Dendritic cell treated with granulocyte-macrophage colony-stimulating factor and Interleukin-4, amounts not matched to agents 40 ng/mL and 50 ng/mL, for 4 days (primary cell): Measurements from ENCODE around the gene DLG5.

Source experiments
- H3K27ac Mint-ChIP-seq: one replicate; pipeline ENCODE4 v1.8.0; 2022; ENCODE audit warnings: mild to moderate bottlenecking, mixed read lengths
- H3K27me3 Mint-ChIP-seq: one replicate; pipeline ENCODE4 v1.8.0; 2022; ENCODE audit warnings: mild to moderate bottlenecking, mixed read lengths
- H3K36me3 Mint-ChIP-seq: one replicate; pipeline ENCODE4 v1.8.0; 2022; ENCODE audit warnings: low read depth, mixed read lengths
- H3K4me1 Mint-ChIP-seq: one replicate; pipeline ENCODE4 v1.8.0; 2022; ENCODE audit warnings: low read depth, mixed read lengths
- H3K4me3 Mint-ChIP-seq: one replicate; pipeline ENCODE4 v1.8.0; 2022; ENCODE audit warnings: mild to moderate bottlenecking, moderate library complexity, mixed read lengths
- H3K9me3 Mint-ChIP-seq: one replicate; pipeline ENCODE4 v1.8.0; 2022; ENCODE audit warnings: mixed read lengths
- intact Hi-C: fragments of 100-400 bp; cut with micrococcal nuclease; formaldehyde crosslinking; loops from one replicate; pipeline ENCODE4 v1.15.0; 2022

The DLG5 gene

GRCh38 chr10:77881636-77882035 is 44.9 kb downstream of the DLG5 start:
- no peak overlapping the region for H3K27ac Mint-ChIP-seq
- peaks cover 3% of the 10 kb centered on the region for H3K27me3 Mint-ChIP-seq
- no peak overlapping the region for H3K4me3 Mint-ChIP-seq
- H3K4me1 Mint-ChIP-seq: peaks cover 10% of the 10 kb centered on the region
- H3K36me3 Mint-ChIP-seq: no peaks in the 10 kb centered on the region
- intact Hi-C loops: no loop called here
- no peaks in the 10 kb centered on the region for H3K9me3 Mint-ChIP-seq

- Mint-ChIP-seq H3K4me3 (no peak overlapping the region), H3K4me1 (peaks cover 10% of the 10 kb centered on the region), H3K27me3 (peaks cover 3% of the 10 kb centered on the region), H3K36me3 (no peaks in the 10 kb centered on the region), H3K27ac (no peak overlapping the region), H3K9me3 (no peaks in the 10 kb centered on the region)
- intact Hi-C loops: no loop called here
Observed at GRCh38 chr10:77881222-77881621, 45.3 kb downstream of the DLG5 start.

- Mint-ChIP-seq H3K27ac (no peak overlapping the region), H3K9me3 (no peaks in the 10 kb centered on the region), H3K4me3 (no peak overlapping the region), H3K27me3 (peaks cover 3% of the 10 kb centered on the region), H3K36me3 (no peaks in the 10 kb centered on the region), H3K4me1 (peaks cover 10% of the 10 kb centered on the region)
- intact Hi-C loops: no loop called here
Observed at GRCh38 chr10:77879710-77880109, 46.8 kb downstream of the DLG5 start.

- Mint-ChIP-seq H3K4me1 (peaks cover 10% of the 10 kb centered on the region), H3K27ac (no peak overlapping the region), H3K4me3 (no peak overlapping the region)
Observed at GRCh38 chr10:77879065-77879464, 47.5 kb downstream of the DLG5 start.

GRCh38 chr10:77877441-77878344 is 48.9 kb downstream of the DLG5 start:
- Mint-ChIP-seq H3K27me3 (peaks cover 3% of the 10 kb centered on the region), H3K27ac (no peak overlapping the region), H3K9me3 (no peaks in the 10 kb centered on the region), H3K4me1 (peaks cover 13% of the 10 kb centered on the region), H3K4me3 (no peak overlapping the region), H3K36me3 (no peaks in the 10 kb centered on the region)
- intact Hi-C loops: no loop called here

More at GRCh38 chr10:77879065-77879464, 47.5 kb downstream of the DLG5 start:
- no peaks in the 10 kb centered on the region for H3K9me3 Mint-ChIP-seq
- no peaks in the 10 kb centered on the region for H3K36me3 Mint-ChIP-seq
- intact Hi-C loops: no loop called here
- H3K27me3 Mint-ChIP-seq: peaks cover 3% of the 10 kb centered on the region

GRCh38 chr10:77875730-77876129 is 50.8 kb downstream of the DLG5 start:
- H3K36me3 Mint-ChIP-seq: no peaks in the 10 kb centered on the region
- H3K27ac Mint-ChIP-seq: no peak overlapping the region
- H3K27me3 Mint-ChIP-seq: peaks cover 3% of the 10 kb centered on the region
- no peaks in the 10 kb centered on the region for H3K9me3 Mint-ChIP-seq
- no peak overlapping the region for H3K4me3 Mint-ChIP-seq
- peaks cover 13% of the 10 kb centered on the region for H3K4me1 Mint-ChIP-seq
- intact Hi-C loops: no loop called here

GRCh38 chr10:77874872-77875271 is 51.7 kb downstream of the DLG5 start:
- no peak overlapping the region for H3K27ac Mint-ChIP-seq

GRCh38 chr10:77873536-77874380 is 52.8 kb downstream of the DLG5 start:
- H3K4me3 Mint-ChIP-seq: no peak overlapping the region
- no peaks in the 10 kb centered on the region for H3K9me3 Mint-ChIP-seq
- intact Hi-C loops: no loop called here
- no peaks in the 10 kb centered on the region for H3K36me3 Mint-ChIP-seq
- peaks cover 13% of the 10 kb centered on the region for H3K4me1 Mint-ChIP-seq
- H3K27me3 Mint-ChIP-seq: peaks cover 3% of the 10 kb centered on the region
- H3K27ac Mint-ChIP-seq: no peak overlapping the region

More at GRCh38 chr10:77874872-77875271, 51.7 kb downstream of the DLG5 start:
- Mint-ChIP-seq H3K9me3 (no peaks in the 10 kb centered on the region), H3K4me1 (peaks cover 13% of the 10 kb centered on the region), H3K27me3 (peaks cover 3% of the 10 kb centered on the region), H3K36me3 (no peaks in the 10 kb centered on the region), H3K4me3 (no peak overlapping the region)
- intact Hi-C loops: no loop called here

- intact Hi-C loops: no loop called here
- H3K27ac Mint-ChIP-seq: no peak overlapping the region
- no peaks in the 10 kb centered on the region for H3K36me3 Mint-ChIP-seq
- H3K4me3 Mint-ChIP-seq: no peak overlapping the region
- H3K9me3 Mint-ChIP-seq: no peaks in the 10 kb centered on the region
- peaks cover 7% of the 10 kb centered on the region for H3K4me1 Mint-ChIP-seq
- peaks cover 3% of the 10 kb centered on the region for H3K27me3 Mint-ChIP-seq
Observed at GRCh38 chr10:77872947-77873535, 53.5 kb downstream of the DLG5 start.

GRCh38 chr10:77872151-77872946 is 54.2 kb downstream of the DLG5 start:
- intact Hi-C loops: no loop called here
- H3K27ac Mint-ChIP-seq: no peak overlapping the region
- no peaks in the 10 kb centered on the region for H3K36me3 Mint-ChIP-seq
- no peaks in the 10 kb centered on the region for H3K27me3 Mint-ChIP-seq
- H3K9me3 Mint-ChIP-seq: no peaks in the 10 kb centered on the region
- peaks cover 4% of the 10 kb centered on the region for H3K4me1 Mint-ChIP-seq
- no peak overlapping the region for H3K4me3 Mint-ChIP-seq

- intact Hi-C loops: no loop called here
- Mint-ChIP-seq H3K4me1 (peaks cover 4% of the 10 kb centered on the region), H3K27ac (no peak overlapping the region)
Observed at GRCh38 chr10:77869626-77870420, 56.7 kb downstream of the DLG5 start.

GRCh38 chr10:77868523-77868922 is 58.0 kb downstream of the DLG5 start:
- Mint-ChIP-seq H3K36me3 (no peaks in the 10 kb centered on the region), H3K9me3 (no peaks in the 10 kb centered on the region), H3K27ac (no peak overlapping the region), H3K4me1 (peaks cover under 1% of the 10 kb centered on the region), H3K27me3 (no peaks in the 10 kb centered on the region), H3K4me3 (no peak overlapping the region)
- intact Hi-C loops: no loop called here

More at GRCh38 chr10:77869626-77870420, 56.7 kb downstream of the DLG5 start:
- H3K36me3 Mint-ChIP-seq: no peaks in the 10 kb centered on the region
- H3K27me3 Mint-ChIP-seq: no peaks in the 10 kb centered on the region
- no peaks in the 10 kb centered on the region for H3K9me3 Mint-ChIP-seq
- H3K4me3 Mint-ChIP-seq: no peak overlapping the region
